Left lung (tissue), 10 donors: ENCODE results near the gene ZFP36L1. TPM values are rescaled to one million over a fixed set of nuclear protein-coding genes. Genes with fewer than 3 reads are reported as not detected.

ENCODE experiments used
- ATAC-seq: fragments of 200-7000 bp; cut with Tn5 transposase; one replicate; pipeline ENCODE4 v1.9.1; 2020; ENCODE audit warnings: moderate library complexity
- DNase-seq, 4 donors: peaks; one replicate each; pipeline ENCODE4 v3.0.0-alpha.2; 2013 to 2020
- H3K27ac ChIP-seq, 2 donors: fragments of 200-600 bp; sonication (generic) in 1 of 2; one replicate each; pipeline versions ENCODE4 v1.5.0 to v1.8.0; 2020 to 2021
- H3K27me3 ChIP-seq, 2 donors: fragments of 200-600 bp; sonication (generic) in 1 of 2; one replicate each; pipeline versions ENCODE4 v1.5.0 to v1.8.0; 2020 to 2021
- H3K36me3 ChIP-seq, 2 donors: fragments of 200-600 bp; sonication (generic) in 1 of 2; one replicate each; pipeline versions ENCODE4 v1.5.0 to v1.8.0; 2020 to 2021
- H3K4me1 ChIP-seq, 2 donors: fragments of 200-600 bp; one replicate each; pipeline ENCODE4 v1.8.0; 2021
- H3K4me3 ChIP-seq, 2 donors: fragments of 200-600 bp; sonication (generic) in 1 of 2; one replicate each; pipeline versions ENCODE4 v1.5.0 to v1.8.0; 2020 to 2021; ENCODE audit warnings: mild to moderate bottlenecking in 1 of 2
- H3K9me3 ChIP-seq, 2 donors: fragments of 200-600 bp; sonication (generic) in 1 of 2; one replicate each; pipeline versions ENCODE4 v1.5.0 to v1.8.0; 2020 to 2021
- intact Hi-C, 2 donors: fragments of 100-400 bp; cut with DNase I; formaldehyde crosslinking; loops; one replicate each; pipeline versions ENCODE4 v1.11.2 to v1.14.2; 2022
- polyA plus RNA-seq, 6 donors: library from polyadenylated mRNA; unstranded; fragments of 120-200 nt; gene quantifications; one replicate each; pipeline ENCODE4 v1.2.1, GENCODE V29; 2013; ENCODE audit not compliant: insufficient read length in 6 of 6
- total RNA-seq, 2 donors: library from RNA; stranded (reverse); fragmentation: NEBNext Ultra II Directional; extraction: Animal tissue kit (Norgen Biotek cat#: 25700); gene quantifications; one replicate each; pipeline ENCODE4 v1.2.1, GENCODE V29; 2021
- TF ChIP-seq, protein P1 (sequence below), 2 donors: fragments of 200-600 bp; sonication (generic) in 1 of 2; IDR thresholded peaks; one replicate each; pipeline versions ENCODE4 v1.5.0 to v1.8.0; 2021; ENCODE audit warnings: antibody characterized with exemption in 2 of 2
- donor health status: DM: no; HTN: yes; CAD: no.
- donor health status: DM: no; HTN: no; CAD: no.

The ZFP36L1 gene
- total and polyA plus RNA-seq, 8 donors, result 292 to 603 (median 469) TPM

DNA sequence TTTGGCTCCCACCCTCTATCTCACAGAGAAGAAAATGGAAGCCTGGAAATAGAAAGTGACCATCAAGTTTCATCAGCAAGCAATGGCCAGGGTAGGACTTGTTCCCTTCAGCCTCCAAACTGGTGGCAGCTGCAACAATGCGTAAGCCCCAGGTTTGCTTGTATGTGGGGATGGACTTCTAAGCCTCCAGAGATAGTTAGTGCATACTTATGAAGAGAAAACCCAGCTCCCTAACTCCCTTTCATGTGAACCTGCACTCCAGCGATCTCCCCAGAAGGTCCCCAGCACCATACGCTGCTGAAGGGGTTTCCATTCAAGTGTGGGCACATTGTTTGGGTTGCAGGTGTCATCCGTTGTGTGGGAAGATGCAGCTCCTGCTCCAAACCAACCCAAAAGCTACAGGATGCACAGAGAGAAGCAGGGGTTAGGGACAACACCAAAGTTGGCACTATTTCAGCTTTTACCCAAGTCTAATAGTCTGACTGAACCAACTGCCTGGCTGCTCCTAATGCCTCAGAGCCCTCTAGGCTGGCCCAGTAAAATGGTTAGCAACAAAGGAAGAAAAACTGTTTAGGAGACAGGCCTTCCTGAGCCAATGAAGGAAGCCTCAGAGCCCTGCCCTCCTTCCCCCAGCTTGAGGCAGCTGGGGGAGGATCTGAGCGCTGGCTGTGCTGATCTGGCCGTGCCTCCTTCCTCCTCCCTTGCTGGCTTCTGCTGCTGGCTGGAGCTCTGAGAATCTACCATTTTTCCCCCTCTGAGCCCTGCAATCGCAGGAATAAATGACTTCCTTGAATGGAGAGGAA lies 12.3 kb downstream of the ZFP36L1 start:
- peak; percentile 62 to 87 (median 78) for DNase-seq
- no peaks in the 10 kb centered on the region for H3K27me3 ChIP-seq
- H3K9me3 ChIP-seq, result no peaks in the 10 kb centered on the region
- intact Hi-C loops, result loop anchor here in 1 of 2 donors (10.0 kb wide), 1 partner anchor 96 kb away; no protein-coding TSS in a partner anchor
- TF ChIP-seq, protein P1, sequence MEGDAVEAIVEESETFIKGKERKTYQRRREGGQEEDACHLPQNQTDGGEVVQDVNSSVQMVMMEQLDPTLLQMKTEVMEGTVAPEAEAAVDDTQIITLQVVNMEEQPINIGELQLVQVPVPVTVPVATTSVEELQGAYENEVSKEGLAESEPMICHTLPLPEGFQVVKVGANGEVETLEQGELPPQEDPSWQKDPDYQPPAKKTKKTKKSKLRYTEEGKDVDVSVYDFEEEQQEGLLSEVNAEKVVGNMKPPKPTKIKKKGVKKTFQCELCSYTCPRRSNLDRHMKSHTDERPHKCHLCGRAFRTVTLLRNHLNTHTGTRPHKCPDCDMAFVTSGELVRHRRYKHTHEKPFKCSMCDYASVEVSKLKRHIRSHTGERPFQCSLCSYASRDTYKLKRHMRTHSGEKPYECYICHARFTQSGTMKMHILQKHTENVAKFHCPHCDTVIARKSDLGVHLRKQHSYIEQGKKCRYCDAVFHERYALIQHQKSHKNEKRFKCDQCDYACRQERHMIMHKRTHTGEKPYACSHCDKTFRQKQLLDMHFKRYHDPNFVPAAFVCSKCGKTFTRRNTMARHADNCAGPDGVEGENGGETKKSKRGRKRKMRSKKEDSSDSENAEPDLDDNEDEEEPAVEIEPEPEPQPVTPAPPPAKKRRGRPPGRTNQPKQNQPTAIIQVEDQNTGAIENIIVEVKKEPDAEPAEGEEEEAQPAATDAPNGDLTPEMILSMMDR (IDR thresholded peaks at IDR 0.05), result no peak
- peak; percentile 50 for ATAC-seq
- H3K36me3 ChIP-seq, result no peaks in the 10 kb centered on the region
- no peak overlapping the region for H3K4me3 ChIP-seq
- H3K4me1 ChIP-seq, result peaks cover 34 to 63% of the 10 kb centered on the region in 2 donors
- H3K27ac ChIP-seq, result peak overlapping the region; percentile 76 to 79

- TF ChIP-seq, protein P1 (IDR thresholded peaks at IDR 0.05), result no peak
- Histone ChIP-seq H3K4me1 (peaks cover 31 to 56% of the 10 kb centered on the region in 2 donors), H3K36me3 (no peaks in the 10 kb centered on the region), H3K9me3 (peaks cover 0 to 5% of the 10 kb centered on the region in 2 donors), H3K4me3 (no peak overlapping the region), H3K27ac (peak overlapping the region; percentile 76 to 79), H3K27me3 (no peaks in the 10 kb centered on the region)
- intact Hi-C loops, result loop anchor here in 1 of 2 donors (10.0 kb wide), 1 partner anchor 95 kb away; no protein-coding TSS in a partner anchor
- peak in 1 of 4 donors; percentile 27 for DNase-seq
- no peak for ATAC-seq
Measured at GRCh38 chr14:68779761-68780323, 13.0 kb downstream of the ZFP36L1 start.

GRCh38 chr14:68777644-68778043 lies 15.2 kb downstream of the ZFP36L1 start:
- H3K27me3 ChIP-seq, result no peaks in the 10 kb centered on the region
- H3K36me3 ChIP-seq, result no peaks in the 10 kb centered on the region
- no peak for ATAC-seq
- peaks cover 0 to 5% of the 10 kb centered on the region in 2 donors for H3K9me3 ChIP-seq
- DNase-seq, result no peak
- TF ChIP-seq, protein P1 (IDR thresholded peaks at IDR 0.05), result no peak
- peaks cover 31 to 54% of the 10 kb centered on the region in 2 donors for H3K4me1 ChIP-seq
- peak overlapping the region in 1 of 2 donors; percentile 79 for H3K27ac ChIP-seq
- intact Hi-C loops, result no loop called here
- no peak overlapping the region for H3K4me3 ChIP-seq

DNA sequence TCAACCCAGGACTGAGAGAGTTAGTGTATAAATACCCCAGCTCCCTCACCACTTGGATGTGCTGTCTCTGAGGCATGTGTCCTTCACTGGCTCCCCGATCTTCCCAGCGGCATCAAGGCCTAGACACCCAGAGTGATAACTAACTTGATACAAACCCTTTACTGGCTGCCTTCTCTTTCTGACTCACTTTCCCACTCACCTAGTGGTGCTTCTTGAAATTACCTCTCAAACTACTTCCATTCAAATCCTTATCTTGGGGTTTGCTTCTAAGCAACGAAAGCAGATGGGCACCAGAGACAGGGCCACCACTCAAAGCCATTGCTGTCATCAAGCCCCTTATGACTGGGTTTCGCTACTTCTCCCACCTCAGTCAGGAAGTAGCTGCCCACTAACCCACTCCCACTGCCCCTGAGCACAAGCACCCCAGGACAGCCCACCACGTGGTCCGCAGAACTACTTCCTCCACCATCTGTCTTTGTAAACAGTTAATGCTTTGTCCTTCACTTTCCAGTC lies 17.2 kb downstream of the ZFP36L1 start:
- no peaks in the 10 kb centered on the region for H3K36me3 ChIP-seq
- H3K9me3 ChIP-seq, result peaks cover 0 to 5% of the 10 kb centered on the region in 2 donors
- peak overlapping the region in 1 of 2 donors; percentile 18 for H3K27ac ChIP-seq
- TF ChIP-seq, protein P1 (IDR thresholded peaks at IDR 0.05), result peak in 1 of 2 donors; percentile 7
- DNase-seq (no peak), ATAC-seq (no peak)
- H3K4me3 ChIP-seq, result no peak overlapping the region
- intact Hi-C loops, result no loop called here
- peaks cover 27 to 54% of the 10 kb centered on the region in 2 donors for H3K4me1 ChIP-seq
- no peaks in the 10 kb centered on the region for H3K27me3 ChIP-seq
